WTC11 (cell line): Measurements from ENCODE around the gene IFIT1. TPM values are rescaled to one million over a fixed set of nuclear protein-coding genes. Genes with fewer than 3 reads are reported as not detected.
"Not testable (repeated sequence)": the region's sequence is repeated elsewhere in the genome, so short reads cannot be mapped to it uniquely, and the experiment has no call there.

Experiments used
- ATAC-seq: fragments of 200-7000 bp; cut with Tn5 transposase; 2 replicates; pipeline ENCODE4 v1.10.0; 2021; ENCODE audit warnings: mild to moderate bottlenecking, moderate library complexity
- CTCF ChIA-PET: fragments of 300-600 bp; sonication (Branson Sonifier 250); formaldehyde crosslinking; loops from one replicate; lab custom pipeline; 2021; ENCODE audit warnings: antibody characterized with exemption; lab: Charles Lee
- POLR2A ChIA-PET: fragments of 350-600 bp; sonication (Branson Sonifier 250); formaldehyde crosslinking; loops from one replicate; lab custom pipeline; 2021; ENCODE audit warnings: antibody characterized with exemption; lab: Charles Lee
- DNase-seq: peaks from one replicate; pipeline ENCODE4 v3.0.0; 2021; ENCODE audit warnings: low spot score
- H3K27ac Mint-ChIP-seq: 2 replicates; pipeline ENCODE4 v1.8.0; 2021; ENCODE audit warnings: mixed read lengths
- H3K27me3 Mint-ChIP-seq: 2 replicates; pipeline ENCODE4 v1.8.0; 2021; ENCODE audit warnings: low read depth, mild to moderate bottlenecking, moderate library complexity, mixed read lengths
- H3K36me3 Mint-ChIP-seq: 2 replicates; pipeline ENCODE4 v1.8.0; 2021; ENCODE audit warnings: mixed read lengths
- H3K4me1 Mint-ChIP-seq: 2 replicates; pipeline ENCODE4 v1.8.0; 2022; ENCODE audit warnings: mixed read lengths
- H3K4me3 Mint-ChIP-seq: 2 replicates; pipeline ENCODE4 v1.8.0; 2021; ENCODE audit warnings: mild to moderate bottlenecking, moderate library complexity, mixed read lengths
- H3K9me3 Mint-ChIP-seq: 2 replicates; pipeline ENCODE4 v1.8.0; 2021; ENCODE audit warnings: mixed read lengths
- CREM ChIP-seq: sonication (generic); formaldehyde crosslinking; IDR thresholded peaks from 2 replicates; pipeline ENCODE4 v1.8.1; 2022; ENCODE audit warnings: mild to moderate bottlenecking, missing genetic modification reagents, moderate library complexity
- ESRRA ChIP-seq: sonication (generic); formaldehyde crosslinking; IDR thresholded peaks from 2 replicates; pipeline ENCODE4 v1.8.1; 2022; ENCODE audit warnings: mild to moderate bottlenecking, missing genetic modification reagents, borderline replicate concordance
- ETV6 ChIP-seq: sonication (generic); formaldehyde crosslinking; IDR thresholded peaks from 2 replicates; pipeline ENCODE4 v1.8.1; 2022; ENCODE audit warnings: mild to moderate bottlenecking, missing genetic modification reagents
- GTF2I ChIP-seq: fragments of 250-450 bp; sonication (Bioruptor Pico); conservative IDR thresholded peaks from 2 replicates; pipeline ENCODE4 v1.4.0; 2021; ENCODE audit warnings: mild to moderate bottlenecking
- HMGA2 ChIP-seq: fragments of 250-450 bp; sonication (Bioruptor Pico); IDR thresholded peaks from 2 replicates; pipeline ENCODE4 v1.4.0; 2021; ENCODE audit warnings: mild to moderate bottlenecking, moderate library complexity
- MXD4 ChIP-seq: fragments of 250-450 bp; sonication (Bioruptor Pico); IDR thresholded peaks from 2 replicates; pipeline ENCODE4 v1.8.0; 2021; ENCODE audit warnings: mild to moderate bottlenecking, moderate library complexity, borderline replicate concordance
- MYBL2 ChIP-seq: sonication (generic); formaldehyde crosslinking; IDR thresholded peaks from 2 replicates; pipeline ENCODE4 v1.8.1; 2023; ENCODE audit warnings: mild to moderate bottlenecking, moderate library complexity, missing genetic modification reagents
- NFE2L1 ChIP-seq: sonication (generic); formaldehyde crosslinking; IDR thresholded peaks from 2 replicates; pipeline ENCODE4 v1.8.1; 2023; ENCODE audit warnings: missing genetic modification reagents
- NR1H2 ChIP-seq: sonication (generic); formaldehyde crosslinking; IDR thresholded peaks from 2 replicates; pipeline ENCODE4 v1.9.0; 2021; ENCODE audit warnings: mild to moderate bottlenecking, moderate library complexity, missing genetic modification reagents
- NR2C2 ChIP-seq: sonication (generic); formaldehyde crosslinking; IDR thresholded peaks from 2 replicates; pipeline ENCODE4 v1.8.0; 2022; ENCODE audit warnings: mild to moderate bottlenecking, missing genetic modification reagents
- NR3C1 ChIP-seq: sonication (generic); formaldehyde crosslinking; conservative IDR thresholded peaks from 2 replicates; pipeline ENCODE4 v1.8.1; 2023; ENCODE audit warnings: low read depth, mild to moderate bottlenecking, missing genetic modification reagents
- RORB ChIP-seq: fragments of 250-450 bp; sonication (Bioruptor Pico); IDR thresholded peaks from 2 replicates; pipeline ENCODE4 v1.9.0; 2021; ENCODE audit warnings: mild to moderate bottlenecking
- ZNF423 ChIP-seq: fragments of 250-450 bp; sonication (Bioruptor Pico); IDR thresholded peaks from 2 replicates; pipeline ENCODE4 v2.1.2; 2022; ENCODE audit warnings: mild to moderate bottlenecking, moderate library complexity
- total RNA-seq: library from RNA; stranded (reverse); gene quantifications from 3 replicates; pipeline ENCODE4 v1.2.3, GENCODE V29; 2021
- TF ChIP-seq, protein P1 (sequence below): sonication (generic); formaldehyde crosslinking; IDR thresholded peaks from 2 replicates; pipeline ENCODE4 v1.8.1; 2023; ENCODE audit warnings: mild to moderate bottlenecking, moderate library complexity, missing genetic modification reagents
- TF ChIP-seq, protein P2 (sequence below): fragments of 200-600 bp; IDR thresholded peaks from 2 replicates; pipeline ENCODE4 v1.8.0; 2022; ENCODE audit warnings: antibody characterized with exemption
- TF ChIP-seq, protein P3 (sequence below): sonication (generic); formaldehyde crosslinking; IDR thresholded peaks from 2 replicates; pipeline ENCODE4 v1.8.1; 2022; ENCODE audit warnings: low read depth, mild to moderate bottlenecking, moderate library complexity, missing genetic modification reagents, borderline replicate concordance
- TF ChIP-seq, protein P4 (sequence below): sonication (generic); formaldehyde crosslinking; IDR thresholded peaks from 2 replicates; pipeline ENCODE4 v1.8.1; 2022; ENCODE audit warnings: missing genetic modification reagents, borderline replicate concordance
- TF ChIP-seq, protein P5 (sequence below): sonication (generic); formaldehyde crosslinking; IDR thresholded peaks from 2 replicates; pipeline ENCODE4 v1.8.0; 2022; ENCODE audit warnings: mild to moderate bottlenecking, missing genetic modification reagents

Gene IFIT1
- total RNA-seq, 1 experiment from 2014 or later: 1.5 TPM

DNA sequence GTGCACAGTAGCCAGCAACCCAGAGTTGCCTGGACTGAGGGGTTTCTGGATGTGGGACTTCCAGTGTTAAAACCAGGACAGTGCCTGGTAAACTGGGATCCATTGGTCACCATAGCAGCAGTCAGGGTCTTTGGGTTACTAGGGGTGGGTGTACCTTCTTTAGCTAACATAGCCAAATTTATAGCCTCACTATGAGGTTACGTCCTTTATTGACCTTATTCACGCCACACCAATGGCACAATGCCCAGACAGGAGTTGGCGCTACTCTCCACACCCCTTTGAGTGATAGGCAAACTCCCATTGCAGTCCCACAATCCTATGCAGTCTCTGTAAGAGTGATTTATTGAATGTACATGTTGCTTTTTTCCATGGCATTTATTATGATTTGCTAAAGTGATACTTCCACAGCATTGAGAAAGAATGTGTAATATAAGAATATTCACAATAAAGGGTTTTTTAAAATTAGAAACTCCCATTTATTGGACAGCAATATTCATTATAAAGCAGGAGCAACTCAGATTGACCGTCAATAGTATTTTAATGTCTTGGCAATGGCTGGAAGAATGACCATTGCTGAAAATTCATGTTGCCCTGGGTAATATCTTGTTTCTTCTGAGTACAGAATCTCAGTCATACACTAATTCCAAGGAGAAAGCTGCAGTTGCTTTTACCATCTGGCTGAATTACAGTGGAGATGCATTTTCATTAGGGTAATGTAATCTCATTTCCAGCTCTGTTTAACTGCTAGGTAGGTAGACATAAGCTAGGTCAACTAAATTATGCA is 48.0 kb downstream of the IFIT1 start:
- Mint-ChIP-seq H3K27ac (no peak overlapping the region), H3K27me3 (no peaks in the 10 kb centered on the region), H3K4me1 (peaks cover 11% of the 10 kb centered on the region), H3K4me3 (no peak overlapping the region)
- ChIA-PET CTCF (no interaction called here), POLR2A (no interaction called here)
- no peak for DNase-seq
- TF ChIP-seq ESRRA: no peak
- no peak for TF ChIP-seq NR3C1
- no peak for TF ChIP-seq RORB (CRISPR knock-in tag)
- TF ChIP-seq, protein P1, sequence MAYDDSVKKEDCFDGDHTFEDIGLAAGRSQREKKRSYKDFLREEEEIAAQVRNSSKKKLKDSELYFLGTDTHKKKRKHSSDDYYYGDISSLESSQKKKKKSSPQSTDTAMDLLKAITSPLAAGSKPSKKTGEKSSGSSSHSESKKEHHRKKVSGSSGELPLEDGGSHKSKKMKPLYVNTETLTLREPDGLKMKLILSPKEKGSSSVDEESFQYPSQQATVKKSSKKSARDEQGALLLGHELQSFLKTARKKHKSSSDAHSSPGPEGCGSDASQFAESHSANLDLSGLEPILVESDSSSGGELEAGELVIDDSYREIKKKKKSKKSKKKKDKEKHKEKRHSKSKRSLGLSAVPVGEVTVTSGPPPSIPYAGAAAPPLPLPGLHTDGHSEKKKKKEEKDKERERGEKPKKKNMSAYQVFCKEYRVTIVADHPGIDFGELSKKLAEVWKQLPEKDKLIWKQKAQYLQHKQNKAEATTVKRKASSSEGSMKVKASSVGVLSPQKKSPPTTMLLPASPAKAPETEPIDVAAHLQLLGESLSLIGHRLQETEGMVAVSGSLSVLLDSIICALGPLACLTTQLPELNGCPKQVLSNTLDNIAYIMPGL: no peak
- TF ChIP-seq MYBL2 (CRISPR knock-in tag): no peak
- no peak for TF ChIP-seq MXD4
- TF ChIP-seq, protein P2, sequence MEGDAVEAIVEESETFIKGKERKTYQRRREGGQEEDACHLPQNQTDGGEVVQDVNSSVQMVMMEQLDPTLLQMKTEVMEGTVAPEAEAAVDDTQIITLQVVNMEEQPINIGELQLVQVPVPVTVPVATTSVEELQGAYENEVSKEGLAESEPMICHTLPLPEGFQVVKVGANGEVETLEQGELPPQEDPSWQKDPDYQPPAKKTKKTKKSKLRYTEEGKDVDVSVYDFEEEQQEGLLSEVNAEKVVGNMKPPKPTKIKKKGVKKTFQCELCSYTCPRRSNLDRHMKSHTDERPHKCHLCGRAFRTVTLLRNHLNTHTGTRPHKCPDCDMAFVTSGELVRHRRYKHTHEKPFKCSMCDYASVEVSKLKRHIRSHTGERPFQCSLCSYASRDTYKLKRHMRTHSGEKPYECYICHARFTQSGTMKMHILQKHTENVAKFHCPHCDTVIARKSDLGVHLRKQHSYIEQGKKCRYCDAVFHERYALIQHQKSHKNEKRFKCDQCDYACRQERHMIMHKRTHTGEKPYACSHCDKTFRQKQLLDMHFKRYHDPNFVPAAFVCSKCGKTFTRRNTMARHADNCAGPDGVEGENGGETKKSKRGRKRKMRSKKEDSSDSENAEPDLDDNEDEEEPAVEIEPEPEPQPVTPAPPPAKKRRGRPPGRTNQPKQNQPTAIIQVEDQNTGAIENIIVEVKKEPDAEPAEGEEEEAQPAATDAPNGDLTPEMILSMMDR: no peak
- TF ChIP-seq, protein P3, sequence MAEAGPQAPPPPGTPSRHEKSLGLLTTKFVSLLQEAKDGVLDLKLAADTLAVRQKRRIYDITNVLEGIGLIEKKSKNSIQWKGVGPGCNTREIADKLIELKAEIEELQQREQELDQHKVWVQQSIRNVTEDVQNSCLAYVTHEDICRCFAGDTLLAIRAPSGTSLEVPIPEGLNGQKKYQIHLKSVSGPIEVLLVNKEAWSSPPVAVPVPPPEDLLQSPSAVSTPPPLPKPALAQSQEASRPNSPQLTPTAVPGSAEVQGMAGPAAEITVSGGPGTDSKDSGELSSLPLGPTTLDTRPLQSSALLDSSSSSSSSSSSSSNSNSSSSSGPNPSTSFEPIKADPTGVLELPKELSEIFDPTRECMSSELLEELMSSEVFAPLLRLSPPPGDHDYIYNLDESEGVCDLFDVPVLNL: no peak
- no peak for TF ChIP-seq NFE2L1 (CRISPR knock-in tag)
- no peak for TF ChIP-seq NR2C2 (CRISPR knock-in tag)
- TF ChIP-seq NR1H2: no peak
- TF ChIP-seq, protein P4, sequence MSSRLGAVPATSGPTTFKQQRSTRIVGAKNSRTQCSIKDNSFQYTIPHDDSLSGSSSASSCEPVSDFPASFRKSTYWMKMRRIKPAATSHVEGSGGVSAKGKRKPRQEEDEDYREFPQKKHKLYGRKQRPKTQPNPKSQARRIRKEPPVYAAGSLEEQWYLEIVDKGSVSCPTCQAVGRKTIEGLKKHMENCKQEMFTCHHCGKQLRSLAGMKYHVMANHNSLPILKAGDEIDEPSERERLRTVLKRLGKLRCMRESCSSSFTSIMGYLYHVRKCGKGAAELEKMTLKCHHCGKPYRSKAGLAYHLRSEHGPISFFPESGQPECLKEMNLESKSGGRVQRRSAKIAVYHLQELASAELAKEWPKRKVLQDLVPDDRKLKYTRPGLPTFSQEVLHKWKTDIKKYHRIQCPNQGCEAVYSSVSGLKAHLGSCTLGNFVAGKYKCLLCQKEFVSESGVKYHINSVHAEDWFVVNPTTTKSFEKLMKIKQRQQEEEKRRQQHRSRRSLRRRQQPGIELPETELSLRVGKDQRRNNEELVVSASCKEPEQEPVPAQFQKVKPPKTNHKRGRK: no peak
- TF ChIP-seq ETV6: no peak
- TF ChIP-seq, protein P5, sequence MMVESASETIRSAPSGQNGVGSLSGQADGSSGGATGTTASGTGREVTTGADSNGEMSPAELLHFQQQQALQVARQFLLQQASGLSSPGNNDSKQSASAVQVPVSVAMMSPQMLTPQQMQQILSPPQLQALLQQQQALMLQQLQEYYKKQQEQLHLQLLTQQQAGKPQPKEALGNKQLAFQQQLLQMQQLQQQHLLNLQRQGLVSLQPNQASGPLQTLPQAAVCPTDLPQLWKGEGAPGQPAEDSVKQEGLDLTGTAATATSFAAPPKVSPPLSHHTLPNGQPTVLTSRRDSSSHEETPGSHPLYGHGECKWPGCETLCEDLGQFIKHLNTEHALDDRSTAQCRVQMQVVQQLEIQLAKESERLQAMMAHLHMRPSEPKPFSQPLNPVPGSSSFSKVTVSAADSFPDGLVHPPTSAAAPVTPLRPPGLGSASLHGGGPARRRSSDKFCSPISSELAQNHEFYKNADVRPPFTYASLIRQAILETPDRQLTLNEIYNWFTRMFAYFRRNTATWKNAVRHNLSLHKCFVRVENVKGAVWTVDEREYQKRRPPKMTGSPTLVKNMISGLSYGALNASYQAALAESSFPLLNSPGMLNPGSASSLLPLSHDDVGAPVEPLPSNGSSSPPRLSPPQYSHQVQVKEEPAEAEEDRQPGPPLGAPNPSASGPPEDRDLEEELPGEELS (CRISPR knock-in tag): no peak
- no peak for TF ChIP-seq CREM (CRISPR knock-in tag)
- no peak for TF ChIP-seq ZNF423 (CRISPR knock-in tag)
- no peak for TF ChIP-seq HMGA2 (CRISPR knock-in tag)
- TF ChIP-seq, all 79 proteins: peak for 0
- ATAC-seq: no peak
- Mint-ChIP-seq H3K9me3 (peaks cover 21% of the 10 kb centered on the region), H3K36me3 (peaks cover 25% of the 10 kb centered on the region)

DNA sequence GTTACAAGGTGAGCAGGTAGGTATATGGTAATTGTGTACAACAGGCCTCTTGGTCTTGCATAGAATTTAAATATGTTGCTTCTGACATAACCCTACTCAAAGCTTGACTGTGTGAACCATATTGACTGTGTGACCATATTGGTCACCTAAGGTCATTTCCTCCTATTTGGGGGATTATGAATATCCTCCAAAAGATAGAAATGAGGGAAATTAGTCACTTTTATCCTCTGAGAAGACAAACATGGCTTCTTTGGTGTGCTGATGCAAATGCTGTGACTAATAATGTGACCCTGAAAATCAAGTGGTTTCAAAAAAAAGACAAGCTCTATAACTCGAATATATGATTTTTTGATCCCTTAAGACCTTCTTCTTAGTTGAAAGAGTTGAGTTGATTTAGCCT is 49.9 kb downstream of the IFIT1 start:
- H3K36me3 Mint-ChIP-seq: peaks cover 41% of the 10 kb centered on the region
- no peak overlapping the region for H3K27ac Mint-ChIP-seq
- CTCF ChIA-PET: no interaction called here
- H3K4me1 Mint-ChIP-seq: no peaks in the 10 kb centered on the region
- ATAC-seq: no peak
- DNase-seq: no peak
- H3K4me3 Mint-ChIP-seq: no peak overlapping the region
- TF ChIP-seq GTF2I (CRISPR knock-in tag): no peak
- POLR2A ChIA-PET: no interaction called here
- no peaks in the 10 kb centered on the region for H3K27me3 Mint-ChIP-seq
- H3K9me3 Mint-ChIP-seq: peaks cover 39% of the 10 kb centered on the region

DNA sequence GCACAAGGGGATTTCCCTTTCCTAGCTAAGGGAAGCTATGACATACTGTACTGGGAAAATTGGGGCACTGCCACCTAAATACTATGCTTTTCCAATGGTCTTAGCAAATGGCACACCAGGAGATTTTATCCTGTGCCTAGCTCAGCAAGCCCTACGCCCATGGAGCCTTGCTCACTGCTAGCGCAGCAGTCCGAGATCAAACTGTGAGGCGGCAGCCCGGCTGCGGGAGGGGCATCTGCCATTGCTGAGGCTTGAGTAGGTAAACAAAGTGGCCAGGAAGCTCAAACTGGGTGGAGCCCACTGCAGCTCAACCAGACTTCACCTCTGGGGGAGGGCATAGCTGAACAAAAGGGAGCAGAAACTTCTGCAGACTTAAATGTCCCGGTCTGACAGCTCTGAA is 52.4 kb downstream of the IFIT1 start:
- Mint-ChIP-seq H3K9me3 (peaks cover 40% of the 10 kb centered on the region), H3K36me3 (peaks cover 45% of the 10 kb centered on the region)
- POLR2A ChIA-PET, ATAC-seq, DNase-seq, H3K27me3 Mint-ChIP-seq, H3K4me1 Mint-ChIP-seq, H3K27ac Mint-ChIP-seq, H3K4me3 Mint-ChIP-seq, CTCF ChIA-PET: not testable (repeated sequence)
